Natural killer cell (primary cell): ENCODE results near the gene FRMPD2. TPM values are rescaled to one million over a fixed set of nuclear protein-coding genes. Genes with fewer than 3 reads are reported as not detected.

Source experiments
- ATAC-seq, 3 donors: fragments of 150-1000 bp in 2 of 3; fragments of 200-7000 bp in 1 of 3; cut with Tn5 transposase; 1 replicate in 1 of 3; 2 replicates in 2 of 3; pipeline ENCODE4 v1.10.0; 2021; ENCODE audit warnings: mild to moderate bottlenecking in 2 of 3, moderate library complexity in 2 of 3
- DNase-seq, 2 donors: peaks; one replicate each; pipeline versions ENCODE4 v3.0.0 to v3.0.0-alpha.2; 2013 to 2021; ENCODE audit warnings: mixed read lengths in 1 of 2
- H3K27ac ChIP-seq: one replicate; pipeline ENCODE4 v1.5.1; 2013; ENCODE audit warnings: mild to moderate bottlenecking, low read length
- H3K27me3 ChIP-seq: one replicate; pipeline ENCODE4 v1.6.1; 2013; ENCODE audit warnings: low read length; ENCODE audit not compliant: control insufficient read depth, insufficient read depth
- H3K36me3 ChIP-seq: one replicate; pipeline ENCODE4 v1.6.1; 2013; ENCODE audit warnings: low read length; ENCODE audit not compliant: control insufficient read depth, insufficient read depth
- H3K4me1 ChIP-seq: one replicate; pipeline ENCODE4 v1.6.1; 2013; ENCODE audit warnings: low read length; ENCODE audit not compliant: control insufficient read depth, insufficient read depth
- H3K4me3 ChIP-seq: one replicate; pipeline ENCODE4 v1.5.1; 2013; ENCODE audit warnings: low read length
- H3K9me3 ChIP-seq: one replicate; pipeline ENCODE4 v1.6.1; 2013; ENCODE audit warnings: low read length; ENCODE audit not compliant: control insufficient read depth, insufficient read depth
- H3K27ac Mint-ChIP-seq, 2 donors: one replicate each; pipeline ENCODE4 v1.8.0; 2022; ENCODE audit warnings: mild to moderate bottlenecking in 2 of 2, mixed read lengths in 2 of 2, moderate library complexity in 1 of 2
- H3K27me3 Mint-ChIP-seq, 2 donors: one replicate each; pipeline ENCODE4 v1.8.0; 2022; ENCODE audit warnings: low read depth in 2 of 2, mixed read lengths in 2 of 2
- H3K36me3 Mint-ChIP-seq: one replicate; pipeline ENCODE4 v1.8.0; 2022; ENCODE audit warnings: mixed read lengths
- H3K4me1 Mint-ChIP-seq, 2 donors: one replicate each; pipeline ENCODE4 v1.8.0; 2022; ENCODE audit warnings: mixed read lengths in 2 of 2
- H3K4me3 Mint-ChIP-seq: one replicate; pipeline ENCODE4 v1.8.0; 2022; ENCODE audit warnings: mild to moderate bottlenecking, moderate library complexity, mixed read lengths
- H3K9me3 Mint-ChIP-seq, 2 donors: one replicate each; pipeline ENCODE4 v1.8.0; 2022; ENCODE audit warnings: mixed read lengths in 2 of 2
- CTCF ChIP-seq: fragments of 200-600 bp; IDR thresholded peaks from one replicate; pipeline ENCODE4 v1.8.0; 2022; ENCODE audit warnings: antibody characterized with exemption
- WGBS: methylation state at CpG from one replicate; pipeline ENCODE4 v1.1.7; 2013; ENCODE audit warnings: missing lambda C conversion rate; ENCODE audit not compliant: insufficient coverage; 5-methylcytosine and 5-hydroxymethylcytosine counted together
- intact Hi-C: fragments of 100-400 bp; cut with micrococcal nuclease; formaldehyde crosslinking; loops from one replicate; pipeline ENCODE4 v1.14.2; 2022
- total RNA-seq, 4 donors: library from RNA; stranded (reverse); fragments of 120-200 nt in 1 of 4; gene quantifications; one replicate each; pipeline versions ENCODE4 v1.2.3 to v1.2.4, GENCODE V29; 2013 to 2022

Gene FRMPD2
- total RNA-seq, 3 donors from 2014 or later (not counting 1 experiment from before 2014, with no cell fraction given), result 0.20 TPM; not detected in 2

DNA sequence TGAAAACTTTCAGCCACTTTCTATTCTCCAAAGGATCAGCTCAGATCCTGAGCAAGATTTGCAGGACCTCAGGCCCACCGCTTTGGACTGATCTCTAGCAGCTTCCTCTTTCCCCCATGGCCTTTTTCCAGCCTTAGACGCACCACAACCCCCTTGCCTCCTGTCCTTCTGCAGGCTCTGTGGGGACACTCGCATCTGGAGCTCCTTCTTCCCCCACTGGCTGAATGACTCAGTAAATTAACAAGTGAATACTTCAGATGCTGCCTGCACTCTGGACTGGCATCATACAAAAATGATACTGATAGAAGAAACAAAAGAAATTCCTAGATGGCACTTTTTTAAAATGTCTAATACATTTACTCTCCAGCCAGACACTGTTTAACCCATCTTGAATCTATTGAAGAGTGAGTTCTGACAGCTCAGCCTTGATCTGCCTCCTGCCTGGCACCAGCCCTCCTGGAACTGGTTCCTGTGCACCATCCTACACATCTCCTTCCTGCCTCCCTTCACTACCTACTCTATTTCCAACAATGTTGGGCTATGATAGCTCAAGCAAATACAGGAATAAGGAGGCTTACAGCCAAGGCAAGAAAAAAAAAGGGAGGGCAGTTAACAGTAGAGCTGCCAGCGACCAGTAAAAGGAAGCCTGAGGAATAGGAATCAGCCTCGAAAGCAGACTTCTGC, 3.3 kb downstream of the FRMPD2 start:
- no peak for TF ChIP-seq CTCF
- Histone ChIP-seq H3K27ac (no peak overlapping the region), H3K4me1 (no peaks in the 10 kb centered on the region), H3K4me3 (no peak overlapping the region), H3K9me3 (no peaks in the 10 kb centered on the region), H3K36me3 (no peaks in the 10 kb centered on the region), H3K27me3 (no peaks in the 10 kb centered on the region)
- intact Hi-C loops, result no loop called here
- peaks cover 3 to 23% of the 10 kb centered on the region in 2 donors for H3K27me3 Mint-ChIP-seq
- H3K36me3 Mint-ChIP-seq, result no peaks in the 10 kb centered on the region
- 62% methylated on average over 5 of the region's 5 CpGs for WGBS
- no peak for ATAC-seq
- no peak overlapping the region for H3K4me3 Mint-ChIP-seq
- no peak overlapping the region for H3K27ac Mint-ChIP-seq
- H3K4me1 Mint-ChIP-seq, result no peaks in the 10 kb centered on the region
- no peaks in the 10 kb centered on the region for H3K9me3 Mint-ChIP-seq
- no peak for DNase-seq

- Histone ChIP-seq H3K27me3 (no peaks in the 10 kb centered on the region), H3K9me3 (no peaks in the 10 kb centered on the region), H3K4me1 (no peaks in the 10 kb centered on the region), H3K36me3 (no peaks in the 10 kb centered on the region), H3K27ac (no peak overlapping the region), H3K4me3 (no peak overlapping the region)
- H3K36me3 Mint-ChIP-seq, result no peaks in the 10 kb centered on the region
- H3K4me3 Mint-ChIP-seq, result no peak overlapping the region
- WGBS, result 84% methylated on average over 4 of the region's 4 CpGs
- intact Hi-C loops, result no loop called here
- ATAC-seq (no peak), DNase-seq (no peak)
- no peak overlapping the region for H3K27ac Mint-ChIP-seq
- TF ChIP-seq CTCF, result no peak
- peaks cover 0 to 37% of the 10 kb centered on the region in 2 donors for H3K27me3 Mint-ChIP-seq
- H3K4me1 Mint-ChIP-seq, result no peaks in the 10 kb centered on the region
- no peaks in the 10 kb centered on the region for H3K9me3 Mint-ChIP-seq
Measured at GRCh38 chr10:48266528-48266927, 8.0 kb downstream of the FRMPD2 start.

DNA sequence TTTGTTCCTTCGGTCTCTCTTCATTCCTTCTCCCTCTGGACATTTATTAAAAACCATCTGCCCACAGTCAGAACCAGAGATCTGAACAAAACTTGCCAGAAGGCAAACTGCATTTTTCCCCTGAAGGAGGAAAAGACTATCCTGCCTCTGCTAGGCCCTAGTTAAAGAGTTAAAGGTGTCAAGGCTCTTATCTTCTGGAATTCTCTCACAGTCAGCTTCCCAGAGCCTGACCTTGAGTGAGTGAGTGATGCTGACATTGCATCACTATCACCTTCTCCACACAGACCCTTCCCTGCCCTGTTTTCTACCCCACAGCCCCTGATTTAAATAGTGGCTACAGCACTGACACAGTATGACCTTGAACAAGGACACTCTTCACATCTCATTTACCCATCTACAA, 16.4 kb downstream of the FRMPD2 start:
- no peak overlapping the region for H3K27ac ChIP-seq
- no peaks in the 10 kb centered on the region for H3K27me3 ChIP-seq
- 75% methylated on average over 1 of the region's 1 CpG for WGBS
- H3K4me3 Mint-ChIP-seq, result no peak overlapping the region
- intact Hi-C loops, result no loop called here
- peaks cover 13 to 28% of the 10 kb centered on the region in 2 donors for H3K27me3 Mint-ChIP-seq
- ATAC-seq (no peak), DNase-seq (no peak)
- no peaks in the 10 kb centered on the region for H3K4me1 Mint-ChIP-seq
- no peaks in the 10 kb centered on the region for H3K36me3 Mint-ChIP-seq
- H3K9me3 ChIP-seq, result no peaks in the 10 kb centered on the region
- TF ChIP-seq CTCF, result no peak
- H3K27ac Mint-ChIP-seq, result no peak overlapping the region
- H3K36me3 ChIP-seq, result no peaks in the 10 kb centered on the region
- H3K4me1 ChIP-seq, result no peaks in the 10 kb centered on the region
- H3K4me3 ChIP-seq, result no peak overlapping the region
- no peaks in the 10 kb centered on the region for H3K9me3 Mint-ChIP-seq

- 83% methylated on average over 3 of the region's 3 CpGs for WGBS
- no peak overlapping the region for H3K27ac ChIP-seq
Measured at GRCh38 chr10:48257407-48257961, 17.0 kb downstream of the FRMPD2 start.

More at GRCh38 chr10:48257407-48257961, 17.0 kb downstream of the FRMPD2 start:
- H3K4me1 ChIP-seq, result no peaks in the 10 kb centered on the region
- Mint-ChIP-seq H3K4me1 (no peaks in the 10 kb centered on the region), H3K36me3 (no peaks in the 10 kb centered on the region), H3K27ac (no peak overlapping the region), H3K4me3 (no peak overlapping the region), H3K27me3 (peaks cover 13 to 28% of the 10 kb centered on the region in 2 donors), H3K9me3 (no peaks in the 10 kb centered on the region)
- intact Hi-C loops, result no loop called here
- H3K36me3 ChIP-seq, result no peaks in the 10 kb centered on the region
- no peak for TF ChIP-seq CTCF
- no peaks in the 10 kb centered on the region for H3K27me3 ChIP-seq
- DNase-seq, result no peak
- no peaks in the 10 kb centered on the region for H3K9me3 ChIP-seq
- no peak overlapping the region for H3K4me3 ChIP-seq
- no peak for ATAC-seq
